ENCODE results near the gene DPP10. TPM values are rescaled to one million over a fixed set of nuclear protein-coding genes. Genes with fewer than 3 reads are reported as not detected.

DPP10 gene
- total and polyA plus RNA-seq, 2 of the 13 experiments (the other 11 are each of a cell fraction or from before 2014, with no cell fraction given): 0.95 to 1.7 TPM

- TF ChIP-seq NFATC3 (CRISPR knock-in tag; IDR thresholded peaks at IDR 0.05) (no peak), SAP130 (CRISPR knock-in tag; IDR thresholded peaks at IDR 0.05; ENCODE audit: low read depth) (no peak)
These were observed 663.5 kb downstream of the DPP10 start (continued) for GRCh38 chr2:115105966-115106365.

DNA sequence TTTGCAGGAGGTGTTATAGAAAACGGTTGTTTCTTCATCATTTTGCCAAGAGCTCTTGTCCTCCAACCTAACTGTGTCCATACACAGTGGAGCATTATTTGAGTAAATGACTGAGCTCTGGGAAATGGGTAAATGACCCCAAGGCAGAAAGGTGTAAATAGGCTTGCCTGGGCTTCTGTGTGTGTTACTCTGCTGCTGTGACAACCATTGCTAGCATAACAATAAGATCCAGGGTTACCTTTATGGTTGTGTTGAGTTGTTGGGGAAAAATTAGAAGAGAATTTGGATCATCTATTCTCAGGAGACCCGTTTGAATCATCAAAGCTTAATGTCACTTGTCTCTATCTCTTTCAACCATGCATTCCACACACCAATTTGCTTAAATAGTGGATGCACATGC, 672.7 kb downstream of the DPP10 start:
- Histone ChIP-seq H3K4me2 (ENCODE audit: low read depth, low read length) (no peak overlapping the region), H3K9ac (ENCODE audit: insufficient read depth, low read depth, low read length) (no peak overlapping the region), H3K4me1 (ENCODE audit: insufficient read depth, low read length) (no peaks in the 10 kb centered on the region), H3K27ac (ENCODE audit: extremely low read length, insufficient read depth, low read length) (no peak overlapping the region), H3K36me3 (replicated peaks in 1 of 2; ENCODE audit: control insufficient read depth in 1 of 2, insufficient read depth in 2 of 2, low read length in 2 of 2) (no peaks in the 10 kb centered on the region), H3K79me2 (ENCODE audit: insufficient read depth, low read length) (no peaks in the 10 kb centered on the region), H3K4me3 (replicated peaks in 1 of 3; ENCODE audit: insufficient read depth in 1 of 3, low read depth in 2 of 3, low read length in 3 of 3) (no peak overlapping the region), H3K9me3 (ENCODE audit: low read length) (peaks cover 63% of the 10 kb centered on the region), H4K20me1 (ENCODE audit: insufficient read depth, low read length) (no peaks in the 10 kb centered on the region), H2AFZ (ENCODE audit: low read length) (no peak overlapping the region), H3K27me3 (ENCODE audit: control insufficient read depth in 1 of 2, insufficient read depth in 2 of 2, low read length in 2 of 2) (no peaks in the 10 kb centered on the region)
- 13% methylated on average over 2 of the region's 2 CpGs for WGBS (ENCODE audit: low lambda C conversion rate)
- in situ Hi-C loops (cut with HindIII; ENCODE audit: extremely low pct_ligation_motif_present, low pct_unique_long_range_greater_than_20kb): no loop called here
- BruUV-seq (replicated peaks): no TSS peak
- TF ChIP-seq TBL1XR1 (IDR thresholded peaks at IDR 0.05; ENCODE audit: borderline replicate concordance, low read length, partially characterized antibody) (no peak), CHD2 (IDR thresholded peaks at IDR 0.05; ENCODE audit: low read depth, low read length) (no peak)
- ATAC-seq: no peak
- ChIA-PET POLR2A (no interaction called here), CTCF (ENCODE audit: low intra/inter-chr PET ratio, low total read pairs) (no interaction called here)
- intact Hi-C loops (cut with micrococcal nuclease; ENCODE audit: unreplicated experiment): no loop called here
- FAIRE-seq: no peak
- no peak for DNase-seq (ENCODE audit: low spot score)

GRCh38 chr2:115118306-115118705, 675.9 kb downstream of the DPP10 start:
- intact Hi-C loops (cut with micrococcal nuclease; ENCODE audit: unreplicated experiment) (no loop called here), in situ Hi-C loops (cut with HindIII; ENCODE audit: extremely low pct_ligation_motif_present, low pct_unique_long_range_greater_than_20kb) (no loop called here)
- H4K20me1 ChIP-seq (ENCODE audit: insufficient read depth, low read length): no peaks in the 10 kb centered on the region
- H3K4me1 ChIP-seq (ENCODE audit: insufficient read depth, low read length): no peaks in the 10 kb centered on the region
- no peak overlapping the region for H3K4me3 ChIP-seq (replicated peaks in 1 of 3; ENCODE audit: insufficient read depth in 1 of 3, low read depth in 2 of 3, low read length in 3 of 3)
- DNase-seq (ENCODE audit: low spot score) (no peak), FAIRE-seq (no peak), ATAC-seq (no peak)
- CTCF ChIA-PET (ENCODE audit: low intra/inter-chr PET ratio, low total read pairs): no interaction called here
- no peaks in the 10 kb centered on the region for H3K36me3 ChIP-seq (replicated peaks in 1 of 2; ENCODE audit: control insufficient read depth in 1 of 2, insufficient read depth in 2 of 2, low read length in 2 of 2)
- 24% methylated on average over 2 of the region's 2 CpGs for WGBS (ENCODE audit: low lambda C conversion rate)
- TF ChIP-seq LBX2 (CRISPR knock-in tag; IDR thresholded peaks at IDR 0.05; ENCODE audit: borderline replicate concordance) (no peak), ZSCAN29 (CRISPR knock-in tag; conservative IDR thresholded peaks at IDR 0.05) (no peak)
- H3K79me2 ChIP-seq (ENCODE audit: insufficient read depth, low read length): no peaks in the 10 kb centered on the region
- H3K27ac ChIP-seq (ENCODE audit: extremely low read length, insufficient read depth, low read length): no peak overlapping the region
- H3K4me2 ChIP-seq (ENCODE audit: low read depth, low read length): no peak overlapping the region
- no TSS peak for BruUV-seq (replicated peaks)
- POLR2A ChIA-PET: no interaction called here
- H3K9me3 ChIP-seq (ENCODE audit: low read length): peaks cover 78% of the 10 kb centered on the region
- H3K9ac ChIP-seq (ENCODE audit: insufficient read depth, low read depth, low read length): no peak overlapping the region
- no peaks in the 10 kb centered on the region for H3K27me3 ChIP-seq (ENCODE audit: control insufficient read depth in 1 of 2, insufficient read depth in 2 of 2, low read length in 2 of 2)
- H2AFZ ChIP-seq (ENCODE audit: low read length): no peak overlapping the region

Measured in HepG2 (cell line).